A673 (cell line): ENCODE results near the gene EXOC6B. TPM values are rescaled to one million over a fixed set of nuclear protein-coding genes. Genes with fewer than 3 reads are reported as not detected.

ENCODE experiments used
- BruUV-seq: library from RNA; stranded (reverse); fragments of 400-500 nt; replicated peaks from 2 replicates; lab custom pipeline; 2021; lab: Mats Ljungman, UMichigan
- CTCF ChIA-PET: fragments of 300-600 bp; sonication (Branson Sonifier 250); formaldehyde crosslinking; loops from one replicate; lab custom pipeline; 2022; ENCODE audit warnings: antibody characterized with exemption; lab: Charles Lee
- POLR2A ChIA-PET: fragments of 300-600 bp; sonication (Branson Sonifier 250); formaldehyde crosslinking; loops from one replicate; lab custom pipeline; 2022; ENCODE audit warnings: antibody characterized with exemption; ENCODE audit not compliant: low non-redundant PET; lab: Charles Lee
- DNase-seq: peaks from one replicate; pipeline ENCODE4 v3.0.0-alpha.2; 2015; ENCODE audit warnings: low spot score
- H3K27ac ChIP-seq: fragments of 200-600 bp; sonication (generic); 2 replicates; pipeline ENCODE4 v1.5.1; 2016; ENCODE audit warnings: mixed run types, low read depth, mild to moderate bottlenecking, mixed read lengths, antibody characterized with exemption, low read length; ENCODE audit not compliant: poor library complexity, severe bottlenecking
- H3K27me3 ChIP-seq: fragments of 200-600 bp; sonication (generic); replicated peaks from 2 replicates; pipeline ENCODE4 v1.6.1; 2017; ENCODE audit warnings: mixed run types, low read depth, mild to moderate bottlenecking, mixed read lengths, antibody characterized with exemption, low read length; ENCODE audit not compliant: insufficient read depth, poor library complexity
- H3K36me3 ChIP-seq: fragments of 200-600 bp; sonication (generic); 2 replicates; pipeline ENCODE4 v1.6.1; 2016; ENCODE audit warnings: mixed run types, mild to moderate bottlenecking, mixed read lengths, antibody characterized with exemption, low read length; ENCODE audit not compliant: insufficient read depth, poor library complexity, severe bottlenecking
- H3K4me1 ChIP-seq: fragments of 200-600 bp; sonication (generic); 2 replicates; pipeline ENCODE4 v1.6.1; 2017; ENCODE audit warnings: mixed run types, mild to moderate bottlenecking, mixed read lengths, antibody characterized with exemption, low read length; ENCODE audit not compliant: insufficient read depth, poor library complexity, severe bottlenecking
- H3K4me3 ChIP-seq: fragments of 200-600 bp; sonication (generic); 2 replicates; pipeline ENCODE4 v1.5.1; 2016; ENCODE audit warnings: low read depth, mixed run types, mild to moderate bottlenecking, mixed read lengths, low read length; ENCODE audit not compliant: poor library complexity, severe bottlenecking
- H3K9me3 ChIP-seq: fragments of 200-600 bp; sonication (generic); 2 replicates; pipeline ENCODE4 v1.6.1; 2016; ENCODE audit warnings: mixed run types, low read depth, mild to moderate bottlenecking, mixed read lengths, antibody characterized with exemption, low read length; ENCODE audit not compliant: poor library complexity, severe bottlenecking
- CTCF ChIP-seq: fragments of 300-800, 200-600 bp; sonication (generic); conservative IDR thresholded peaks from 2 replicates; pipeline ENCODE4 v1.5.1; 2017; ENCODE audit warnings: low read depth, mild to moderate bottlenecking, antibody characterized with exemption, low read length, moderate library complexity, mixed read lengths
- EZH2 ChIP-seq: fragments of 200-600 bp; sonication (generic); IDR thresholded peaks from 2 replicates; pipeline ENCODE4 v1.6.1; 2017; ENCODE audit warnings: borderline replicate concordance, low read depth, mild to moderate bottlenecking, mixed read lengths, antibody characterized with exemption, low read length; ENCODE audit not compliant: poor library complexity, severe bottlenecking
- intact Hi-C: fragments of 100-400 bp; cut with micrococcal nuclease; formaldehyde crosslinking; loops from one replicate; pipeline ENCODE4 v1.10.0; 2022; ENCODE audit not compliant: unreplicated experiment
- total RNA-seq: library from RNA; stranded (reverse); gene quantifications from 2 replicates; pipeline ENCODE4 v1.2.3, GENCODE V29; 2021

Gene EXOC6B
- total RNA-seq, 1 experiment from 2014 or later = 138 TPM

- DNase-seq = no peak
- Histone ChIP-seq H3K27ac (no peak overlapping the region), H3K9me3 (no peaks in the 10 kb centered on the region), H3K27me3 (no peaks in the 10 kb centered on the region), H3K4me3 (no peak overlapping the region), H3K36me3 (no peaks in the 10 kb centered on the region), H3K4me1 (peaks cover 11% of the 10 kb centered on the region)
- intact Hi-C loops = no loop called here
- no peak for TF ChIP-seq CTCF
- TF ChIP-seq EZH2 = no peak
- no TSS peak for BruUV-seq
- POLR2A ChIA-PET = no interaction called here
- CTCF ChIA-PET = no interaction called here
Measured at GRCh38 chr2:72386288-72386687, 439.5 kb downstream of the EXOC6B start.

GRCh38 chr2:72378753-72379348, 447.0 kb downstream of the EXOC6B start:
- Histone ChIP-seq H3K27ac (no peak overlapping the region), H3K27me3 (no peaks in the 10 kb centered on the region), H3K36me3 (peaks cover 36% of the 10 kb centered on the region), H3K4me3 (no peak overlapping the region), H3K9me3 (no peaks in the 10 kb centered on the region), H3K4me1 (peaks cover 7% of the 10 kb centered on the region)
- TF ChIP-seq EZH2 (no peak), CTCF (no peak)
- peak; percentile 29 for DNase-seq
- no TSS peak for BruUV-seq
- CTCF ChIA-PET = no interaction called here
- intact Hi-C loops = no loop called here
- POLR2A ChIA-PET = no interaction called here

- TF ChIP-seq CTCF (peak; percentile 58), EZH2 (no peak)
- DNase-seq = peak; percentile 89
- H3K4me3 ChIP-seq = no peak overlapping the region
- no peaks in the 10 kb centered on the region for H3K27me3 ChIP-seq
- POLR2A ChIA-PET = no interaction called here
- H3K36me3 ChIP-seq = peaks cover 11% of the 10 kb centered on the region
- H3K27ac ChIP-seq = no peak overlapping the region
- H3K4me1 ChIP-seq = no peaks in the 10 kb centered on the region
- intact Hi-C loops = no loop called here
- CTCF ChIA-PET = no interaction called here
- no TSS peak for BruUV-seq
- peaks cover 10% of the 10 kb centered on the region for H3K9me3 ChIP-seq
Measured at GRCh38 chr2:72367530-72368225, 458.2 kb downstream of the EXOC6B start.
